Epithelial cell of esophagus (primary cell): ENCODE results near the gene ISL2.

Experiments used
- DNase-seq: peaks from one replicate; pipeline ENCODE4 v3.0.0; 2010; ENCODE audit warnings: low read depth
- H3K4me3 ChIP-seq: 2 replicates; pipeline ENCODE4 v1.5.1; 2011; ENCODE audit warnings: mild to moderate bottlenecking, low read length, control low read depth
- CTCF ChIP-seq: IDR thresholded peaks from 2 replicates; pipeline ENCODE4 v1.5.1; 2011; ENCODE audit warnings: low read depth, mild to moderate bottlenecking, low read length, control low read depth, inconsistent platforms; ENCODE audit not compliant: insufficient read depth; ENCODE audit errors: missing control alignments

The ISL2 gene

DNA sequence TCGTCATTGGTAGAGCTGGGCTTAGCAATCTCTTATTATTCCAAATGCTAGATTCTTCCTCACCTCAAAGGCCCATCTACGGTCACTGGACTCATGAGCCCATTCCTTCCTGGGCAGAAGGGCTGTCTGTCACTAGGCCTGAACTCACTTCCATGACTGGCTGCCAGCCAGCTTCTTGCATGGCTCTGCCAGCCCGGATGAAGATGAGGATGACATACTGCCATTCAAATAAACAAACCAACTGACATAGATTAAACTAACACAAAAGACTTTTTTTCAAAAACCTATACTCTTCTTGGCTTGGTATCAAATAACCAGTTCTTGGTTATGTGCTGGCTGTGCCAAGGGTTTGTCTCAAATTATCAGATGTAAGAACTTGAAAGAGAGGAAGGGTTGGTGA, 23.8 kb downstream of the ISL2 start:
- no peak for TF ChIP-seq CTCF
- H3K4me3 ChIP-seq, result no peak overlapping the region
- no peak for DNase-seq

DNA sequence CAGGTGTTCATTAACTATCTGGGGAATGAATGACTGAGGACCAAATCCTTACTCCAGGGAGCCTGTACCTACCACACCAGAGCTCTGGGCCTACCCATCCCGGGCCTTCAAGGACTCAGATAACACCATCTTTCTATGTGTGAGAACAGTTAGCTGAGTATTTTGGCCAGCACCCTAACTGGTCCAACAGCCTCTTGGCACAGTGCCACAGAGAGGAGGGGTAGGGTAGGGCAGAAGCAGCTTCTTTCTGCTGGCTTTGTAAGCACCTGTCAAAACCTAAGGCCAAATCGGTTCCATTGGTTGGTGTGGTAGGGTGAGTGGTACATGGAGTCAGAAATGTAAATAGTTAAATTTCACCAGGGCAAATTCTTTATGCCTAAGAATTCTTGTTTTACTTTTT, 26.7 kb downstream of the ISL2 start:
- H3K4me3 ChIP-seq, result no peak overlapping the region
- DNase-seq, result no peak
- no peak for TF ChIP-seq CTCF

GRCh38 chr15:76366714-76367113, 30.1 kb downstream of the ISL2 start:
- no peak for TF ChIP-seq CTCF
- H3K4me3 ChIP-seq, result no peak overlapping the region

DNA sequence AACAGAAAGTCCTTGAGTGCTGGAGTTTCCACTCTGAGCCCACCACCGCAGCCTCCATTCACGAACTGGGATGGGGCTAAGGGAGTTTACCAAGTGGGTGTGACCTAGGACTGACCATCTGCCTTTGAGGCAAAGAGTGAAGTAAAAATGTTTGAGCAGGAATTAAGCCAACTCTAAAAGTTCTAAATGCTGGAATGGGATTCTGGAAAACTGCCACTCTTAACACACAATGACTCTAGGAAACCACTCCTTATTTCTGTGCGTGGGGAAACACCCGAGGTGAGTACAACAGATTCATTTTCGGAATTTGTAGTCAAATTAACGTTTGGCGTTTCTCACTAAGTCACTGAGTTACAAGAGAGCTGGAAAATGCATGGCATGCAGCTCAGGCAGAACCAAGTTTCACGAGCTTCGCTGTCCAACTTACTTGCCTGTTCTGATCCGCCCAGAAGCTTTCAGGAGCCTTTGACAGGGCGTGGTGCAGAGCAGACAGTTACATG, 31.6 kb downstream of the ISL2 start:
- TF ChIP-seq CTCF, result no peak
- no peak overlapping the region for H3K4me3 ChIP-seq
- DNase-seq, result peak; percentile 40

More at GRCh38 chr15:76366714-76367113, 30.1 kb downstream of the ISL2 start:
- DNase-seq, result no peak

DNA sequence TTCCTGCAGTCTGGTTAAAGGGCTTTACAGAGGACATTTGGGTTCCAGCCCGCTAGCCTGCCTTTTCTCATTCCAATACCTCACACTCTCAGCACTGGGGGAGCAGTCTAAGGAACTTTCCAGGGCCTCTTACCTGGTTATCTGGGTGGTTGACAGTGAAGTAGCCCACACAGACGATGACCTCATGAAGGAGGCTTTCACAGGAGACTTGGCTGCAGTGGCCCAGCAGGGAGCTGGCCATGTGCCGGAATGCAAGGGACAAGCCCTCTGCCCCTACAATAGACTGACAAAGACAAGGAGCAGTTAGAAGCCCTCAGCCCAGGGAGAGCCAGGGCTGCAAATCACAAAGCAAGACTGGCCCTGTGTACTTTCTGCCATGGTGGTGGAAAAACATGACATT, 39.5 kb downstream of the ISL2 start:
- TF ChIP-seq CTCF, result no peak
- no peak for DNase-seq
- no peak overlapping the region for H3K4me3 ChIP-seq

- DNase-seq, result no peak
- TF ChIP-seq CTCF, result no peak
- H3K4me3 ChIP-seq, result no peak overlapping the region
Observed at GRCh38 chr15:76376816-76377215, 40.2 kb downstream of the ISL2 start.

DNA sequence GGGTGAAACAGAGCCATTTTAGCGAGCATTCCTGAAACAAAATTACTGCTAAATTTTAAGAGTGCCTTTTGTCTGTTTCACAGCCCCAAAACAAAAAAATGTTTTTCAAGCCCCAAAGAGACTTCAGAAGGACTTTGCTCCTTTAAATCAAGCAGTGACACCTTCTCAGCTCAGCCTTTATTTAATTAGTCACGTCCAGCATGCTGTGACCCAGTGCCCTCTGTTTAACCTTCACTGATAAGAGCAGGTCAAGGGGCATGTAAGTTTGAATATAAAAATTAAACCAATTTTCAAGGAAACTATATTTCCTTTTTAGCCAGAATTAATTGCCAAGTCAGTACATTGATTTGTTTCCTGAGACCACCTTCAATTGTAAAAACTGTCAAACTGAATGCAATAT, 40.6 kb downstream of the ISL2 start:
- no peak for DNase-seq
- TF ChIP-seq CTCF, result no peak
- no peak overlapping the region for H3K4me3 ChIP-seq
